ENCODE data around the gene JAGN1.
"Not testable (repeated sequence)": the region's sequence is repeated elsewhere in the genome, so short reads cannot be mapped to it uniquely, and the experiment has no call there.

Gene JAGN1
- 18.3 to 29.1 (median 23.0) reads per million in 4 experiments for total RNA-seq

DNA sequence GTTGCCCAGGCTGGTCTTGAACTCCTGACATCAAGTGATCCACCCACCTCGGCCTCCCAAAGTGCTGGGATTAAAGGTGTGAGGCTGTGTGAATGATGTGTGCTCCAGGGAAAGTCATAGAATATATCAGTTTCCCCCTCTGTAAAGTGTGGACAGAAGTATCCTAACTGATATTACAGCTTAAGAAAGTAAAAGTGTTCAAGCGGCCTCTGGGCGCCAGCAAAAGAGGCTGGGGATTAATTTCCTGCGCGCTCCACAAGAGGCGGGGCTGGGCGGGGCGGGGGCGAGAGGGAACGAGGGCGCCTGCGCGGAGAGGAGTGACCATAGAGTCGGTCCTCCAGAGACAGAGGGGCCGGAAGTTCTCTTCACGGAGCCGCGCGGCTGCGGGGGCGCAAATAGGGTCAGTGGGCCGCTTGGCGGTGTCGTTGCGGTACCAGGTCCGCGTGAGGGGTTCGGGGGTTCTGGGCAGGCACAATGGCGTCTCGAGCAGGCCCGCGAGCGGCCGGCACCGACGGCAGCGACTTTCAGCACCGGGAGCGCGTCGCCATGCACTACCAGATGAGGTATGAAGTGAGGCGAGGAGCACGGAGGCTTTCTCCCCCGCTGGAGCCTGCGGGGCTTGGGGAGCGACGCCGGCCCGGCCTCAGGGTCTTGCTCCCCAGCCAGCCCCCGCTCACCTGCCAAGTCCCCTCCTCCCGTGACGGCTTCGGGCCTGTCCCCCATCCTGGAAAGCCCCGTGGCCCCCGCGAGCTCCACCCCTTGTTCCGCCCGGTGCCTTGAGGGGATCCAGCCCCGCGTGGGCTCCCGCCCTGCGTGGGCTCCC is at the start of gene JAGN1:
Gene JAGN1 (plus strand): TSS at position 362 of the 823 bp plus-strand sequence. CDS start 113 bp downstream, at position 475.
- peak; percentile 90 for DNase-seq

DNA sequence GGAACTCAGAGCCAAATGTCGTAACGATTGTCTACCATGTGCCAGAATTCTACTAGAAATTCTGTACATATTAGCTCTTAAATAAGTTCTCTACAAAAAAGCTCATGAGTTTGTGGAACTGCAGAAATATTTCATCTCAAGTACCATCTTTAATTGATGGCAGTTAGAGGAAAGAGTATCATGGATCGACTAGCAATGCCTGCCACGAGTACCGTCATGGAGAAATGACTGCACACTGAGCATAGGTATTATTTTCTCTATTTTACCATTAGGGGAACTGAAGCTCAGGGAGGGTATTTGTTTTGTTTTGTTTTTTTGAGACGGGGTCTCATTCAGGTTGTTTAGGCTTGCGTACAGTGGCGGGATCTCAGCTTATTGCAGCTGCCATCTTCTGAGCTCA is 49.4 kb upstream of the JAGN1 start:
- no peak for DNase-seq

DNA sequence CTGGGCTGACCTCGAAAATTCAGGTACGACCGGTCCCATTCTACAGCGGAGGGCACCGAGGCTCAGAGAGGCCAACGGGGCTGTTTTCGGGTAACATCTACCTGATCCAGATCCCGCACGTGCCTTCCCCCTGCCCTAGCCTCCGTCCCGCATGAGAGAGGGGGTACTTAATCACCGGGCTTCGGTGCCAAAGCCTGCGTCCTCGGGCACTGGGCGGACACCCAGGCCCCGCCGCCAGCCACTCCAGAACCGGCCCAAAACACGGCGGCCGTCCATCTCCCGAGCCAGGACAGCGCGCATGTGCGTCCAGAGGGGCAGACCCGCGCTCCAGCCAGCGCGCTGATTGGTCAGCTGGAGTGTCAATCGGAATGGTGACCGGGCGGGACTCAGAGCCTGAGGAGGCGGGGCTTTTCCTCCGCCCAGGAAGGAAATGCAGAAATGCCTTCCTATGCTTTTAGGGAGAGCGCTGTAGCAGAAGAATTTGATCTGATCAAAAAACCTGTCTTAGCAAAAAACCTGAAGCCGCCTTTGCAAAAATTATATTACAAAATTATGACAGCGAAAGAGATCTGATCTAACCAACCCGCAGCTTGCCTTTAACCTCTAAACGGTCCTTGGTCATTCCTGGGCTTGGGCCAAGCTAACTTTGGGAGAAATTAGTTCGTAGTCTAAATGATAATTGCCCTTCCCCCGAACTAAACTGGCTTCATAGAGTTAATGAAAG is 46.5 kb upstream of the JAGN1 start, which contains the start of gene RPUSD3:
Gene RPUSD3 (minus strand): TSS at position 294 of the 724 bp plus-strand sequence. CDS start 18 bp downstream, at position 276.
- peak; percentile 95 for DNase-seq

- no peak for DNase-seq
Observed at GRCh38 chr3:9846231-9846630, 44.2 kb upstream of the JAGN1 start.

DNA sequence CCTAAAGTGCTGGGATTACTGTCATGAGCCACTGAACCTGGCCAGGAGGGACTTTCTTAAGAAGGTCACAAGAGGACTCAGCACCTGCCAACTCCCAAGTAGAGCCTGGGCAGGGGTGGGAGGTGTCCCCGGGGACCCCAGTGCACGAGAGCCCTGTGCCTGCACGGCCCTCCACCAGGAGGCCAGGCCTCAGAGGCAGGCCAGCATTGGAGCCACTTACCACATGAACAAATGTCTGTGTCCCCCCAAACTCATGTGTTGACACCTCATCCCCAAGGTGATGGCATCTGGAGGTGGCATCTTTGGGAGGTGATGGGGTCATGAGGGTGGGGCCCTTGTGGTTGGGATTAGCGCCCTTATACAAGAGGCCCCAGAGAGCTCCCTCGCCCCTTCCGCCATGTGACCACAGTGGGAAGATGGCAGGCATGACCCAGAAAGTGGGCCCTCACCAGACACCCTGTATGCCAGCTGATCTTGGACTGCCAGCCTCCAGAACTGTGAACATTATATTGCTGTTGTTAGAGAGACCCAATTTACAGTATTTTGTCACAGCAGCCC is 43.4 kb upstream of the JAGN1 start:
- DNase-seq: no peak

DNA sequence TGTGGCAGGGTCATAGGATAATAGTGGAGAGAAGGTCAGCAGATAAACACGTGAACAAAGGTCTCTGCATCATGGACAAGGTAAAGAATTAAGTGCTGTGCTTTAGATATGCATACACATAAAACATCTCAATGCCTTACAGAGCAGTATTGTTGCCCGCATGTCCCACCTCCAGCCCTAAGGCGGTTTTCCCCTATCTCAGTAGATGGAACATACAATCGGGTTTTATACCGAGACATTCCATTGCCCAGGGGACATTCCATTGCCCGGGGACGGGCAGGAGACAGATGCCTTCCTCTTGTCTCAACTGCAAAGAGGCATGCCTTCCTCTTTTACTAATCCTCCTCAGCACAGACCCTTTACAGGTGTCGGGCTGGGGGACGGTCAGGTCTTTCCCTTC is 42.5 kb upstream of the JAGN1 start:
- DNase-seq: not testable (repeated sequence)

DNA sequence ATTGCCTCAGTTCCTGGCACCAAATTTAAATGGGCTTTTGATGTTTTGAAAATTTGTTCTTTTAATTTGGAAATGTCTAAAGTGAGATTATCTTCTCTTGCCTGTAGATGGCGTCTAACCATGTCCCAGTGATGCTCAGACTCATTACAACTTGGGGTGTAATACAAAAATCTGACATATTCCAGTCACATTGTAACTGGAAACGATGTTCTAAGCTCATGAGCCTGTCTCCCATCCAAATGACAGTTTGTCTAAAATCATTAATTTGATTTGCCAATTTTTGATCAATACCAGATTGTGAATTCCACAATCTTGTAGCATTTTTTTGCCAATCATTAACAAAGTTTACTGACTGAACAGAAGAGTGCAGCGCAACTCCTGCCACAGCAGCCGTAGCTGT is 41.5 kb upstream of the JAGN1 start:
- DNase-seq: not testable (repeated sequence)

DNA sequence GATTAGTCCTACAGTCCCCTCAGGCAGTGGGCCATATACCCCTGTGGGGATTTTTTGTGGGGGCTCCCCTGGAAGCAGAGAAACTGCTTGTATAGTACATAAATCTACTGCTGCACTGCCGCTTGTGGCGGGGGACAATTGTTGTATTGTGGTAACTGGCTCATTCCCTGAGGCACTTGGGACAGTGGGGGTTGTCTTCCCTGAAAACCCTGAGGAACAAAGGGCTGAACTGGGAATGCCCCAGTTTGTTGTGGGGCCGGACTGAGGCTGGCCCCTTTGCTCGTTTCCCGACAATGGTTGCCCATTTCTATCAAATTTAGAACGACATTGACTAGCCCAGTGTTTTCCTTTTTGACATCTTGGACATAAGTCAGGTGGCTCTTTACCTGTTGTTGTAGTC is 39.0 kb upstream of the JAGN1 start:
- DNase-seq: not testable (repeated sequence)

DNA sequence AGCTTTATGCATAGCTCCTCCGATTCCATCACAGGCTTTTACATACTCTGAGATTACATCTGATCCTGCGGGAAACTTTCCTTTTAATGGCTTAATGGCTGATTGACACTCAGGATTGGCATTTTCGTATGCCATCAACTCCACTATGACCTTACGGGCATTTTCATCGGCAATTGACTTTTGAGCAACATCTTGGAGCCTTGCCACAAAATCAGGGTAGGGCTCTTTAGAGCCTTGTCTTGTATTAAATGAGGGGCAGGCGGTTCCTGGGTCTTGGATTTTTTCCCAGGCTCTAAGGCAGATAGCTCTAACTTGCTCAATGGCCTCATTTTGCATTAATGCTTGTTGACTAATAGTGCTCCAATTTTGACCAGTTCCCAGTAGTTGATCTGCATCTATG is 38.5 kb upstream of the JAGN1 start:
- not testable (repeated sequence) for DNase-seq

DNA sequence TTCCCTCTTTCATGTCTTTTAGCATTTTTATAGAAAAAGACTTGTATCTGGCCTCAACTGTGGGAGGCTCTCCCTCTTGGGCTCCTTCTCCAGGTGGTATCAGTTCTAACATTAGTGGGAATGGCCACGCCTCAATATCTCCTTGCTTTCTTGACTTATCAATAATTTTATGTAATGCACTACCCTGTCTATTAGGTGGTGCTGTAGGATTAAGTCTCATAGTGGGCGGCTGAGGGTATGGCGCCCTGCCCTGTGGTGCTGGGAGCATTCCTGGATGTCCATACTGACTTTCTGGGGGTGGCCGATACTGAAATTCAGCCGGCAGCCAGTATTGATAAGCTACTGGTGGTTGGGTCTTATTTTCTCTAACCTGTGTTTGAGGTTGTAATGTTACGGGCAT is 37.9 kb upstream of the JAGN1 start:
- DNase-seq: no peak

DNA sequence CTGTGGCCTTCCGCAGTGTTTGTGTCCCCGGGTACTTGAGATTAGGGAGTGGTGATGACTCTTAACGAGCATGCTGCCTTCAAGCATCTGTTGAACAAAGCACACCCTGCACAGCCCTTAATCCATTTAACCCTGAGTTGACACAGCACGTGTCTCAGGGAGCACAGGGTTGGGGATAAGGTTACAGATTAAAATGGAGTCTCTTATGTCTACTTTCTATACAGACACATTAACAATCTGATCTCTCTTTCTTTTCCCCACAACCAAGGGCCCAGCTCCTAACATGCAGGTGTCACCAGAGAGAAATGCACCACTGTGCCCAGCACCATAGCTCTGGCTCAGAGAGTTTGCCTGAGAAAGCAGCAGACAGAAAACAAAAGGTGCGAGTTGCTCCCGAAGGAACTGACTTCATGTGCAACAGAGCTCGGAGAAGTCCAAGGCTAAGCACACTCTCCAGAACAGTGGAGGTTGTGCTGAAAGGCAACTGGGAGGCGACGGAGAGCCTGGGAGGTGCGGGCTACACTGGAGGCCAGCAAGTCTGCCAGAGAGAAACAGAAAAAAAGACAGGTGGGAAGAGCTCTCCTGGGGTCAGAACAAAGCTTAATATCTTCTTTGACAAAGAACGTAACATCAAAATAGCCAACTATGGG is 36.0 kb upstream of the JAGN1 start:
- not testable (repeated sequence) for DNase-seq

- no peak for DNase-seq
Observed at GRCh38 chr3:9855594-9855993, 34.8 kb upstream of the JAGN1 start.

- no peak for DNase-seq
Observed at GRCh38 chr3:9859530-9860025, 30.8 kb upstream of the JAGN1 start.

- DNase-seq: no peak
Observed at GRCh38 chr3:9861201-9861600, 29.2 kb upstream of the JAGN1 start.

GRCh38 chr3:9861626-9862130 is 28.7 kb upstream of the JAGN1 start:
- no peak for DNase-seq

- no peak for DNase-seq
Observed at GRCh38 chr3:9862391-9863057, 27.9 kb upstream of the JAGN1 start.

- DNase-seq: no peak
Observed at GRCh38 chr3:9863058-9863772, 27.2 kb upstream of the JAGN1 start.

DNA sequence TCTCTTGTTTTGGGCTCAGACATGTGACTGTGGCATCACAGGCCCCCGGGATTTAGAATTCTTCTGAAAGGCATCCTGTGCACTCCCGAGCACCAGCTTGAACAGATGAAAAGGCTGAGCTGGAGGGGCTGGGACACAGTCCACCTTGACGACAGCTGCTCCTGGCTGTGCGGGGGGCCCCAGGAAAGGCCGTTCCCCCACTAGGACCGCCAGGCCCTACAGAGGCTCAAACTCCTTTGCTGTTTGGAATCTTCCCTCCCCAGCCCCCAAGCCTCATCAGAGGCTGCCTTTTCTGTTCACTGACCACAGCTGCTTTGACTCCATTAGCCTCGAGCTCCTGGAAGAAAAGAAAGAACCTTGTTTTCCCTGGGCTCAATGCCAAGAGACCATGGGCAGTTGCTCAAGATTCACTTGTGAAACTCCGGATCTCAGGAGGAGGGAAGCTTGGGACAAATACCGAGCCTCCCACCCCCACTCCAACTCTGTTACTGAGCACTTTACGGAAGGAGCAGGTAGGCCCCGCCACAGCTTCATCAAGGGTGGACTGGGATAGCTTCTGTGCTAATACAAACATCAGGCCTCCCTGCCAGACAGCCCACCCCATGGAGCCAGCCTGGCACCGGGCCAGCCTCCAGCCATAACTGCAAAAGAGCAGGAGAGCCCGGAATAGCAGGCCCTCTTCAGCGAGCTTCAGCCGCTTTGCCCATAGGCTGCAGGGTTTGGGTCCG is 26.0 kb upstream of the JAGN1 start:
- DNase-seq: no peak

DNA sequence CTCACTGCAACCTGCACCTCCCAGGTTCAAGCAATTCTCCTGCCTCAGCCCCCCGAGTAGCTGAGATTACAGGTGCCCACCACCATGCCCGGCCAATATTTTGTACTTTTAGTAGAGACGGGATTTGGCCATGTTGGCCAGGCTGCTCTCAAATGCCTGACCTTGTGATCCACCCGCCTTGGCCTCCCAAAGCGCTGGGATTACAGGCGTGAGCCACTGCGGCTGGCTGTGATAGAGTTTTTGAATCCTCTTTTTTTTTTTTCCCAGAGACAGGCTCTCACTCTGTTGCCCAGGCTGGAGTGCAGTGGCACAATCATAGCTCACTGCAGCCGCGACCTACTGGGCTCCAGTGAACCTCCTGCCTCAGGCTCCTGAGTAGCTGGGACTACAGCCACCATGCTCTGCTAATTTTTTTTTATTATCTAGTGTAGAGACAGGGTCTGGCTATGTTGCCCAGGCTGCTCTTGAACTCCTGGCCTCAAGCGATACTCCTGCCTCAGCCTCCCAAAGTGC is 25.2 kb upstream of the JAGN1 start:
- not testable (repeated sequence) for DNase-seq

DNA sequence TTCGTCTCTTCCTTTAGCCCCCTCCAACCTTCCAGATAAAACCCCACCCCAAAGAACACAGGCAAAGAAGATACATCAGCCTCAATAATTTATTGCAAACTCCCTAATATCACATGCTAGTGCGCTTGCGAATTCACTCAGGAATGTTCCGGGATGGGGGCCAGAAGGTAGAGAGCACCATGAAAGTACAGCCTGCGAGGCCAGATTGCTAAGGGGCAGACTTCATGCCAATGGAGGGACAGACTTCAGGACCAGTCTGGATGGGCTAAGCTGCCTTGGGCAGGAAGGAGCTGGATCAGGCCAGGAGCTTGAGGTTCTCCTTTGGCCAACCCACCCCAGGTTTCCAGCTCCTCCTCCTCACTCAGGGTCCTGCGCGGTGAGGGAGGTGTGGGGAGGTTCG is 23.8 kb upstream of the JAGN1 start:
- DNase-seq: no peak
